ENCODE results near the gene ELOVL5. TPM values are rescaled to one million over a fixed set of nuclear protein-coding genes. Genes with fewer than 3 reads are reported as not detected.

The ELOVL5 gene
- total RNA-seq, 2 experiments from 2014 or later: 88.3 to 92.7 TPM

DNA sequence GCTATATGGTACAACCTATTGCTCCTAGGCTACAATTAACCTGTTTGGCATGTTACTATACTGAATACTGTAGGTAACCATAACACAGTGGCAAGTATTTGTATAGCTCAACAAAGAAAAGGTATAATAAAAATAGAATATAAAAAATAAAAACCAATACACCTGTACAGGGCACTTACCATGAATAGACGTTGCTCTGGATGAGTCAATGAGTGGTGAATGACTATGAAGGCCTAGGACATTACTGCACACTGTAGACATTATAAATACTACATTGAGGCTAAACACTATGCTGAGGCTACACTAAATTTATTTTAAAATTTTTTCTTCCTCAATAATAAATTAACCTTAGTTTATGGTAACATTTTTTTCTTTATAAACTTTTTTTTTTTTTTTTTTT lies 18.6 kb downstream of the ELOVL5 start:
- TF ChIP-seq, protein P1, sequence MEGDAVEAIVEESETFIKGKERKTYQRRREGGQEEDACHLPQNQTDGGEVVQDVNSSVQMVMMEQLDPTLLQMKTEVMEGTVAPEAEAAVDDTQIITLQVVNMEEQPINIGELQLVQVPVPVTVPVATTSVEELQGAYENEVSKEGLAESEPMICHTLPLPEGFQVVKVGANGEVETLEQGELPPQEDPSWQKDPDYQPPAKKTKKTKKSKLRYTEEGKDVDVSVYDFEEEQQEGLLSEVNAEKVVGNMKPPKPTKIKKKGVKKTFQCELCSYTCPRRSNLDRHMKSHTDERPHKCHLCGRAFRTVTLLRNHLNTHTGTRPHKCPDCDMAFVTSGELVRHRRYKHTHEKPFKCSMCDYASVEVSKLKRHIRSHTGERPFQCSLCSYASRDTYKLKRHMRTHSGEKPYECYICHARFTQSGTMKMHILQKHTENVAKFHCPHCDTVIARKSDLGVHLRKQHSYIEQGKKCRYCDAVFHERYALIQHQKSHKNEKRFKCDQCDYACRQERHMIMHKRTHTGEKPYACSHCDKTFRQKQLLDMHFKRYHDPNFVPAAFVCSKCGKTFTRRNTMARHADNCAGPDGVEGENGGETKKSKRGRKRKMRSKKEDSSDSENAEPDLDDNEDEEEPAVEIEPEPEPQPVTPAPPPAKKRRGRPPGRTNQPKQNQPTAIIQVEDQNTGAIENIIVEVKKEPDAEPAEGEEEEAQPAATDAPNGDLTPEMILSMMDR (IDR thresholded peaks at IDR 0.05): no peak
- Mint-ChIP-seq H3K4me1 (ENCODE audit: low read depth) (peaks cover 73% of the 10 kb centered on the region), H3K4me3 (no peak overlapping the region), H3K9me3 (peaks cover 2% of the 10 kb centered on the region), H3K27me3 (no peaks in the 10 kb centered on the region), H3K27ac (no peak overlapping the region), H3K36me3 (ENCODE audit: low read depth) (peaks cover 31% of the 10 kb centered on the region)
- DNase-seq: no peak
- intact Hi-C loops (cut with micrococcal nuclease): no loop called here
- ChIA-PET CTCF (interaction anchor here (1.3 to 2.0 kb wide), 4 partner anchors 10 to 159 kb away, joined by 3 to 8 read pairs (median 4); no protein-coding TSS in a partner anchor), POLR2A (interaction anchor here (1.0 to 1.7 kb wide), 3 partner anchors 14 to 20 kb away, joined by 3 to 5 read pairs (median 3); no protein-coding TSS in a partner anchor)
- no peak for ATAC-seq

DNA sequence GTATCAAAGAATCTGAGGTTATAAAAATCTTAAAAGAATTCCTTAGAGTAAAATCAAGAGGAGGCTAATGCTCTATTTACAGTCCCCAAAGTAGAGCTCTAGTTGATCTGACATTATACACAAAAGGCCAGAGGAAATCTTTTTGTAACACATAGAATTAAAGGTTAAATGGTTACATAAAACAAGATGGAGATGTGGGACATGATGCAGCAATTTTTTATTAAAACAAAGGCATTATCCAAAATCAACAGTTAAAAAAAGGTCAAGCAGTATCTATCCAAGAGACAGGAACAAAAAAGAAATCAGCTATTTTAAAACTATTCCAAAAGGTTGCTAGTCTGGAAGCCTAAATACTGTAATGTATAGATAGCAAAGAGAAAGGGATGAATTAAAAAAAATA lies 20.4 kb downstream of the ELOVL5 start:
- TF ChIP-seq, protein P1 (IDR thresholded peaks at IDR 0.05): no peak
- no peaks in the 10 kb centered on the region for H3K27me3 Mint-ChIP-seq
- intact Hi-C loops (cut with micrococcal nuclease): no loop called here
- no peak overlapping the region for H3K27ac Mint-ChIP-seq
- peaks cover 62% of the 10 kb centered on the region for H3K4me1 Mint-ChIP-seq (ENCODE audit: low read depth)
- peaks cover 31% of the 10 kb centered on the region for H3K36me3 Mint-ChIP-seq (ENCODE audit: low read depth)
- ChIA-PET POLR2A (interaction anchor here (1.2 kb wide), 2 partner anchors 16 to 17 kb away, joined by 3 to 4 read pairs; no protein-coding TSS in a partner anchor), CTCF (interaction anchor here (0.9 to 2.2 kb wide), 7 partner anchors 9 to 157 kb away, joined by 3 to 8 read pairs (median 4); no protein-coding TSS in a partner anchor)
- no peak overlapping the region for H3K4me3 Mint-ChIP-seq
- DNase-seq: no peak
- ATAC-seq: no peak
- H3K9me3 Mint-ChIP-seq: peaks cover 2% of the 10 kb centered on the region

DNA sequence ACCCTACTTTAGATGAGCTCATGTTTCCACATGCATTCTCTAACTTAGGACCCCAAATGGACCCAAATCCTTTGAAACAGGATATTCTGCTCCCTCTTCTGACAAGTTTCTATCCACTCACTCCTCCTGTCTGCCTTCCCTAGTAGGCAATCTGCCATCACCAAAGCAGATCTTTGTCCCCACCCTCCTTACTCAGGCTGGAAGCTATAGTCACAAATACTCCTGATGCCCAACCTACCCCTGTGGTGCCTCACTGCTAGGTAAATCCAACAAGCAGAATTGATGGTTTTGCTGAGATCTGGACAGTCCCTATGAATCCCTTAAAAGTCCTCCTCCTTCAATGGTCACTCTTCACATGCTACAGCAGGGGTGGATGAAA lies 21.7 kb downstream of the ELOVL5 start:
- Mint-ChIP-seq H3K27ac (no peak overlapping the region), H3K4me1 (ENCODE audit: low read depth) (peaks cover 61% of the 10 kb centered on the region), H3K9me3 (peaks cover 2% of the 10 kb centered on the region), H3K4me3 (no peak overlapping the region), H3K36me3 (ENCODE audit: low read depth) (peaks cover 19% of the 10 kb centered on the region), H3K27me3 (no peaks in the 10 kb centered on the region)
- POLR2A ChIA-PET: interaction anchor here (1.2 kb wide), 1 partner anchor 17 kb away, joined by 3 read pairs; no protein-coding TSS in a partner anchor
- intact Hi-C loops (cut with micrococcal nuclease): no loop called here
- DNase-seq (no peak), ATAC-seq (no peak)
- CTCF ChIA-PET: interaction anchor here (1.6 to 1.9 kb wide), 2 partner anchors 11 to 14 kb away, joined by 4 to 5 read pairs; no protein-coding TSS in a partner anchor
- TF ChIP-seq, protein P1 (IDR thresholded peaks at IDR 0.05): no peak

DNA sequence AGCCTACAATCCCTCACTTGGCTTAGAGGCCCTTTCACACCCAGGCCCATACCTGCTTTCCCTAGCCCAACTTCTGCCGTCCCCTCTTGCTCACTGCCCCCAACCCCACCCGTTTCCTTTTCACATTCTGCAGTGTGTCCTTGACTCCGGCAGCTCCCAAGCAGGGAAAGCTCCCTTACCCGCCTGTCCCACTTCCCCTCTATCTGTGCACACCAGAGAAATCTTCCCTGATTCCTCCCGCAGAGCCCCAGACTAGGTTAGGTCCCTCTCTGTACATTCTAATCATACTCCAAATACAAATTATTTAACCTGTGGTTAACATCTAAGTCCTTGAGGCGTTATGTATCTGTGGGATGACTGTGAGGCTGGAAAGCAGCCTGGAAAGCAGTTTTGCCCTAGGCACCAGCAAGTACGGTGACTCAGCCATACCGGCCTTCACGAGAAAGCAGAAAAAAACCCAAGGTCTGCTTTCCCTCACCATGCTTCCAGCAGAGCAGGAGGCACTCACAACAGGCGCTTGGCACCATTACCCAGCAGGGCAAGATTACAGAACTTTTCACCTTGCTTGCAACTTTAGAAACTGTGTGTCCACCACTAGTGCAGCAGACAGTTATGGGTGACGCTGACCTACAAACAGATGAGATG lies 22.3 kb downstream of the ELOVL5 start:
- TF ChIP-seq, protein P1 (IDR thresholded peaks at IDR 0.05): no peak
- ATAC-seq (no peak), DNase-seq (no peak)
- CTCF ChIA-PET: interaction anchor here (1.6 kb wide), 1 partner anchor 11 kb away, joined by 5 read pairs; no protein-coding TSS in a partner anchor
- H3K9me3 Mint-ChIP-seq: no peaks in the 10 kb centered on the region
- no peak overlapping the region for H3K4me3 Mint-ChIP-seq
- POLR2A ChIA-PET: no interaction called here
- H3K36me3 Mint-ChIP-seq (ENCODE audit: low read depth): peaks cover 14% of the 10 kb centered on the region
- H3K27ac Mint-ChIP-seq: no peak overlapping the region
- intact Hi-C loops (cut with micrococcal nuclease): no loop called here
- peaks cover 60% of the 10 kb centered on the region for H3K4me1 Mint-ChIP-seq (ENCODE audit: low read depth)
- no peaks in the 10 kb centered on the region for H3K27me3 Mint-ChIP-seq

DNA sequence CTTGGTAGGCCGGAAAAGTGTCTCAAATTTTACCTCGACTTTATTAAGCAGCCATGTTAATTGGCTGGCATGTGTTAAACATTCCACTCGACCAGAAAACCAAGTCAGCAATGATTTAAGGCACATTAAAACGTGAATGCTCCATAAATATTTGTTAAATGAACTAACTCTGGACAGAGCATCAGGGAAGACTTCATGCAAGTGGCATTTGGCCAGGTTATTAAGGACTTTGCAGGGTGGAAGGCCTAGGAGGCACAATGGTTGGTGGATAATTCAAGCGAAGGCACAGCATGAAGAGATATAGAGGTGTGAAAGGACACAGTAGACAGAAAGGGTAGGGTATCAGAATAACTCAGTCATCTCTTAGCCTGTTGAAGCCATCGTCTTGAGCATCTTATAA lies 23.0 kb downstream of the ELOVL5 start:
- ChIA-PET CTCF (no interaction called here), POLR2A (no interaction called here)
- TF ChIP-seq, protein P1 (IDR thresholded peaks at IDR 0.05): no peak
- peak overlapping the region; percentile 17 for H3K27ac Mint-ChIP-seq
- H3K36me3 Mint-ChIP-seq (ENCODE audit: low read depth): peaks cover 8% of the 10 kb centered on the region
- no peaks in the 10 kb centered on the region for H3K9me3 Mint-ChIP-seq
- no peaks in the 10 kb centered on the region for H3K27me3 Mint-ChIP-seq
- DNase-seq: no peak
- peaks cover 59% of the 10 kb centered on the region for H3K4me1 Mint-ChIP-seq (ENCODE audit: low read depth)
- H3K4me3 Mint-ChIP-seq: no peak overlapping the region
- ATAC-seq: no peak
- intact Hi-C loops (cut with micrococcal nuclease): no loop called here
